ENCODE measurements around the gene KRTAP4-6. TPM values are rescaled to one million over a fixed set of nuclear protein-coding genes. Genes with fewer than 3 reads are reported as not detected.
A peak's percentile ranks its signal among the peaks of the same experiment; 100 is the strongest.
"Not testable (repeated sequence)": the region's sequence is repeated elsewhere in the genome, so short reads cannot be mapped to it uniquely, and the experiment has no call there.

The KRTAP4-6 gene
- total RNA-seq, 1 donor from 2014 or later: not detected

- DNase-seq (ENCODE audit: extremely low read depth, low read depth, low spot score): no peak
These were observed 7.3 kb upstream of the KRTAP4-6 start for GRCh38 chr17:41147531-41148204.

GRCh38 chr17:41145261-41145660 is 4.9 kb upstream of the KRTAP4-6 start:
- DNase-seq (ENCODE audit: extremely low read depth, low read depth, low spot score): no peak

GRCh38 chr17:41144846-41145245 is 4.5 kb upstream of the KRTAP4-6 start:
- DNase-seq (ENCODE audit: extremely low read depth, low read depth, low spot score): no peak

GRCh38 chr17:41141361-41141760 is 1.0 kb upstream of the KRTAP4-6 start:
- no peak for DNase-seq (ENCODE audit: extremely low read depth, low read depth, low spot score)

GRCh38 chr17:41139865-41140264 is 479 bp downstream of the KRTAP4-6 start:
- DNase-seq (ENCODE audit: extremely low read depth, low read depth, low spot score): not testable (repeated sequence)

GRCh38 chr17:41133880-41134735 is 6.2 kb downstream of the KRTAP4-6 start:
- DNase-seq (ENCODE audit: extremely low read depth, low read depth, low spot score): no peak

GRCh38 chr17:41131979-41132378 is 8.4 kb downstream of the KRTAP4-6 start:
- no peak for DNase-seq (ENCODE audit: extremely low read depth, low read depth, low spot score)

GRCh38 chr17:41127371-41127770 is 13.0 kb downstream of the KRTAP4-6 start:
- DNase-seq (ENCODE audit: extremely low read depth, low read depth, low spot score): no peak

GRCh38 chr17:41126412-41126811 is 13.9 kb downstream of the KRTAP4-6 start:
- DNase-seq (ENCODE audit: extremely low read depth, low read depth, low spot score): no peak

- DNase-seq (ENCODE audit: extremely low read depth, low read depth, low spot score): no peak
These were observed 15.3 kb downstream of the KRTAP4-6 start for GRCh38 chr17:41125064-41125463.

- not testable (repeated sequence) for DNase-seq (ENCODE audit: extremely low read depth, low read depth, low spot score)
These were observed 16.4 kb downstream of the KRTAP4-6 start, which contains the start of gene KRTAP4-12 for GRCh38 chr17:41123991-41124371. Gene KRTAP4-12 (minus strand): TSS chr17:41124182. CDS start chr17:41124122, 60 bp downstream.

- not testable (repeated sequence) for DNase-seq (ENCODE audit: extremely low read depth, low read depth, low spot score)
These were observed 16.9 kb downstream of the KRTAP4-6 start for GRCh38 chr17:41123292-41123990.

GRCh38 chr17:41121742-41122141 is 18.6 kb downstream of the KRTAP4-6 start:
- DNase-seq (ENCODE audit: extremely low read depth, low read depth, low spot score): no peak

GRCh38 chr17:41119696-41120690 is 20.4 kb downstream of the KRTAP4-6 start:
- peak; percentile 39 for DNase-seq (ENCODE audit: extremely low read depth, low read depth, low spot score)

- no peak for DNase-seq (ENCODE audit: extremely low read depth, low read depth, low spot score)
These were observed 21.6 kb downstream of the KRTAP4-6 start for GRCh38 chr17:41118721-41119120.

GRCh38 chr17:41117846-41118386 is 22.4 kb downstream of the KRTAP4-6 start, which contains the start of gene KRTAP4-11:
Gene KRTAP4-11 (minus strand): TSS chr17:41118373. CDS start chr17:41118315, 58 bp downstream.
- DNase-seq (ENCODE audit: extremely low read depth, low read depth, low spot score): not testable (repeated sequence)

- no peak for DNase-seq (ENCODE audit: extremely low read depth, low read depth, low spot score)
These were observed 24.0 kb downstream of the KRTAP4-6 start for GRCh38 chr17:41116297-41116696.

GRCh38 chr17:41111151-41111885 is 29.0 kb downstream of the KRTAP4-6 start:
- no peak for DNase-seq (ENCODE audit: extremely low read depth, low read depth, low spot score)

Measured in glomerular endothelial cell (primary cell).